MM.1S (cell line): ENCODE data around the gene NUDT11.
"Not testable (repeated sequence)": the region's sequence is repeated elsewhere in the genome, so short reads cannot be mapped to it uniquely, and the experiment has no call there.

ENCODE experiments used
- DNase-seq: peaks from one replicate; pipeline ENCODE4 v3.0.0-alpha.2; 2015
- H2AFZ ChIP-seq: fragments of 300-600 bp; sonication (generic); 2 replicates; pipeline ENCODE4 v1.6.0; 2016; ENCODE audit warnings: antibody characterized with exemption, low read length
- H3F3A ChIP-seq: fragments of 300-600 bp; sonication (generic); 2 replicates; pipeline ENCODE4 v1.6.1; 2016; ENCODE audit warnings: mild to moderate bottlenecking, antibody characterized with exemption, low read length, moderate library complexity, mixed read lengths; ENCODE audit not compliant: insufficient read depth
- H3K27ac ChIP-seq: fragments of 300-600 bp; sonication (generic); 2 replicates; pipeline ENCODE4 v1.5.1; 2016; ENCODE audit warnings: mild to moderate bottlenecking, low read length
- H3K27me3 ChIP-seq: fragments of 300-600 bp; sonication (generic); replicated peaks from 2 replicates; pipeline ENCODE4 v1.6.0; 2016; ENCODE audit warnings: low read length; ENCODE audit not compliant: insufficient read depth
- H3K36me3 ChIP-seq: fragments of 300-600 bp; sonication (generic); replicated peaks from 2 replicates; pipeline ENCODE4 v1.6.1; 2016; ENCODE audit warnings: mild to moderate bottlenecking, low read length, mixed read lengths; ENCODE audit not compliant: insufficient read depth
- H3K4me1 ChIP-seq: fragments of 300-600 bp; sonication (generic); 2 replicates; pipeline ENCODE4 v1.6.1; 2016; ENCODE audit warnings: low read length, mixed read lengths
- H3K4me2 ChIP-seq: fragments of 300-600 bp; sonication (generic); 2 replicates; pipeline ENCODE4 v1.6.0; 2016; ENCODE audit warnings: low read depth, low read length
- H3K4me3 ChIP-seq: fragments of 300-600 bp; sonication (generic); 2 replicates; pipeline ENCODE4 v1.5.1; 2016; ENCODE audit warnings: low read length, mixed read lengths
- H3K79me2 ChIP-seq: fragments of 300-600 bp; sonication (generic); 2 replicates; pipeline ENCODE4 v1.6.1; 2016; ENCODE audit warnings: mixed run types, low read length, mixed read lengths
- H3K9ac ChIP-seq: fragments of 300-600 bp; sonication (generic); 2 replicates; pipeline ENCODE4 v1.6.1; 2016; ENCODE audit warnings: low read length, mixed read lengths
- H3K9me2 ChIP-seq: fragments of 300-600 bp; sonication (generic); replicated peaks from 2 replicates; pipeline ENCODE4 v1.6.1; 2016; ENCODE audit warnings: mild to moderate bottlenecking, low read length, mixed read lengths; ENCODE audit not compliant: insufficient read depth
- H3K9me3 ChIP-seq: fragments of 300-600 bp; sonication (generic); replicated peaks from 2 replicates; pipeline ENCODE4 v1.6.1; 2016; ENCODE audit warnings: mild to moderate bottlenecking, low read length, mixed read lengths; ENCODE audit not compliant: insufficient read depth
- H4K20me1 ChIP-seq: fragments of 300-600 bp; sonication (generic); 2 replicates; pipeline ENCODE4 v1.6.1; 2016; ENCODE audit warnings: mild to moderate bottlenecking, low read length, moderate library complexity, mixed read lengths; ENCODE audit not compliant: insufficient read depth
- CTCF ChIP-seq: fragments of 300-600 bp; sonication (generic); IDR thresholded peaks from 2 replicates; pipeline ENCODE4 v1.5.1; 2016; ENCODE audit warnings: antibody characterized with exemption, low read length, mixed read lengths
- EZH2 ChIP-seq: fragments of 300-600 bp; sonication (generic); optimal IDR thresholded peaks from 2 replicates; pipeline ENCODE3; 2017; ENCODE audit warnings: low read depth, mild to moderate bottlenecking, antibody characterized with exemption, low read length, mixed read lengths
- EZH2phosphoT487 ChIP-seq: fragments of 300-600 bp; sonication (generic); IDR thresholded peaks from 2 replicates; pipeline ENCODE4 v1.6.1; 2018; ENCODE audit warnings: antibody characterized with exemption, low read length

The NUDT11 gene

GRCh38 chrX:51496501-51497291, at the start of gene NUDT11:
Gene NUDT11 (minus strand): TSS chrX:51496592. CDS start chrX:51496444, 148 bp downstream.
- H4K20me1 ChIP-seq = no peaks in the 10 kb centered on the region
- peak within 1 kb of the TSS; percentile 62 for H3K4me3 ChIP-seq
- H3K4me2 ChIP-seq = peak within 1 kb of the TSS; percentile 72
- H2AFZ ChIP-seq = peak within 1 kb of the TSS; percentile 45
- H3K27me3 ChIP-seq = no peaks in the 10 kb centered on the region
- H3K27ac ChIP-seq = no peak within 1 kb of the TSS; the same call in 1 of the 2 replicates
- H3K9me2 ChIP-seq = no peaks in the 10 kb centered on the region
- peak within 1 kb of the TSS; percentile 59 for H3K9ac ChIP-seq
- TF ChIP-seq EZH2phosphoT487 (no peak), EZH2 (no peak), CTCF (no peak)
- no peaks in the 10 kb centered on the region for H3K9me3 ChIP-seq
- H3K36me3 ChIP-seq = no peaks in the 10 kb centered on the region
- DNase-seq = peak; percentile 67
- H3F3A ChIP-seq = no peaks in the 10 kb centered on the region
- peaks cover 21% of the 10 kb centered on the region for H3K79me2 ChIP-seq
- no peaks in the 10 kb centered on the region for H3K4me1 ChIP-seq

GRCh38 chrX:51520393-51520792, 24.0 kb upstream of the NUDT11 start:
- no peaks in the 10 kb centered on the region for H3K9me2 ChIP-seq
- no peaks in the 10 kb centered on the region for H3K79me2 ChIP-seq
- no peak overlapping the region for H3K9ac ChIP-seq
- no peaks in the 10 kb centered on the region for H3K36me3 ChIP-seq
- no peak overlapping the region for H3K4me3 ChIP-seq
- H3F3A ChIP-seq = no peaks in the 10 kb centered on the region
- H3K27ac ChIP-seq = no peak overlapping the region
- no peak for DNase-seq
- no peak overlapping the region for H3K4me2 ChIP-seq
- no peaks in the 10 kb centered on the region for H4K20me1 ChIP-seq
- H3K27me3 ChIP-seq = no peaks in the 10 kb centered on the region
- no peaks in the 10 kb centered on the region for H3K4me1 ChIP-seq
- no peaks in the 10 kb centered on the region for H3K9me3 ChIP-seq
- TF ChIP-seq EZH2phosphoT487 = no peak
- no peak for TF ChIP-seq EZH2
- TF ChIP-seq CTCF = no peak
- H2AFZ ChIP-seq = no peak overlapping the region

GRCh38 chrX:51519131-51519530, 22.7 kb upstream of the NUDT11 start:
- not testable (repeated sequence) for H3K79me2 ChIP-seq, H3K9me2 ChIP-seq, H3K27ac ChIP-seq, H3K9ac ChIP-seq, H3K27me3 ChIP-seq, DNase-seq, H4K20me1 ChIP-seq, H3K9me3 ChIP-seq, H3K4me1 ChIP-seq, H3F3A ChIP-seq, H3K4me2 ChIP-seq, H2AFZ ChIP-seq, H3K36me3 ChIP-seq, H3K4me3 ChIP-seq

GRCh38 chrX:51507551-51507950, 11.2 kb upstream of the NUDT11 start:
- TF ChIP-seq EZH2 (no peak), CTCF (no peak), EZH2phosphoT487 (no peak)
- no peaks in the 10 kb centered on the region for H3F3A ChIP-seq
- no peak overlapping the region for H2AFZ ChIP-seq
- no peak overlapping the region for H3K9ac ChIP-seq
- H3K79me2 ChIP-seq = no peaks in the 10 kb centered on the region
- no peaks in the 10 kb centered on the region for H3K9me3 ChIP-seq
- H3K27ac ChIP-seq = no peak overlapping the region
- no peaks in the 10 kb centered on the region for H4K20me1 ChIP-seq
- no peak overlapping the region for H3K4me2 ChIP-seq
- no peak overlapping the region for H3K4me3 ChIP-seq
- H3K36me3 ChIP-seq = no peaks in the 10 kb centered on the region
- no peaks in the 10 kb centered on the region for H3K4me1 ChIP-seq
- H3K9me2 ChIP-seq = no peaks in the 10 kb centered on the region
- no peak for DNase-seq
- no peaks in the 10 kb centered on the region for H3K27me3 ChIP-seq

- H4K20me1 ChIP-seq, H3K9me3 ChIP-seq, H3K27ac ChIP-seq, H3K27me3 ChIP-seq, H3K9me2 ChIP-seq, H3K36me3 ChIP-seq, H3K4me1 ChIP-seq, H3F3A ChIP-seq, H2AFZ ChIP-seq: not testable (repeated sequence)
- Histone ChIP-seq H3K79me2 (peaks cover 21% of the 10 kb centered on the region), H3K4me3 (peak overlapping the region; percentile 62), H3K9ac (peak overlapping the region; percentile 59; the same call in 1 of the 2 replicates), H3K4me2 (peak overlapping the region; percentile 52; the same call in 1 of the 2 replicates)
- peak; percentile 18 for DNase-seq
Measured at GRCh38 chrX:51495701-51496488, 497 bp downstream of the NUDT11 start.
